NOMO-1 treated with DMSO at 0.1 percent for 48 hours (cell line): ENCODE results near the gene ZNF710.
A peak's percentile ranks its signal among the peaks of the same experiment; 100 is the strongest.
"Not testable (repeated sequence)": the region's sequence is repeated elsewhere in the genome, so short reads cannot be mapped to it uniquely, and the experiment has no call there.

Experiments
- DNase-seq: peaks from one replicate; lab custom pipeline; 2025; ENCODE audit not compliant: unreplicated experiment; lab: John Stamatoyannopoulos, UW

ZNF710 gene, protein sequence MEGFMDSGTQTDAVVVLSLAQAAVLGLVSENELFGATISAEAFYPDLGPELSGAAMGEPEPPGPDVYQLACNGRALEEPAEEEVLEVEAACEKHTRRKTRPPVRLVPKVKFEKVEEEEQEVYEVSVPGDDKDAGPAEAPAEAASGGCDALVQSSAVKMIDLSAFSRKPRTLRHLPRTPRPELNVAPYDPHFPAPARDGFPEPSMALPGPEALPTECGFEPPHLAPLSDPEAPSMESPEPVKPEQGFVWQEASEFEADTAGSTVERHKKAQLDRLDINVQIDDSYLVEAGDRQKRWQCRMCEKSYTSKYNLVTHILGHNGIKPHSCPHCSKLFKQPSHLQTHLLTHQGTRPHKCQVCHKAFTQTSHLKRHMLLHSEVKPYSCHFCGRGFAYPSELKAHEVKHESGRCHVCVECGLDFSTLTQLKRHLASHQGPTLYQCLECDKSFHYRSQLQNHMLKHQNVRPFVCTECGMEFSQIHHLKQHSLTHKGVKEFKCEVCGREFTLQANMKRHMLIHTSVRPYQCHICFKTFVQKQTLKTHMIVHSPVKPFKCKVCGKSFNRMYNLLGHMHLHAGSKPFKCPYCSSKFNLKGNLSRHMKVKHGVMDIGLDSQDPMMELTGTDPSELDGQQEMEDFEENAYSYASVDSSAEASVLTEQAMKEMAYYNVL

DNA sequence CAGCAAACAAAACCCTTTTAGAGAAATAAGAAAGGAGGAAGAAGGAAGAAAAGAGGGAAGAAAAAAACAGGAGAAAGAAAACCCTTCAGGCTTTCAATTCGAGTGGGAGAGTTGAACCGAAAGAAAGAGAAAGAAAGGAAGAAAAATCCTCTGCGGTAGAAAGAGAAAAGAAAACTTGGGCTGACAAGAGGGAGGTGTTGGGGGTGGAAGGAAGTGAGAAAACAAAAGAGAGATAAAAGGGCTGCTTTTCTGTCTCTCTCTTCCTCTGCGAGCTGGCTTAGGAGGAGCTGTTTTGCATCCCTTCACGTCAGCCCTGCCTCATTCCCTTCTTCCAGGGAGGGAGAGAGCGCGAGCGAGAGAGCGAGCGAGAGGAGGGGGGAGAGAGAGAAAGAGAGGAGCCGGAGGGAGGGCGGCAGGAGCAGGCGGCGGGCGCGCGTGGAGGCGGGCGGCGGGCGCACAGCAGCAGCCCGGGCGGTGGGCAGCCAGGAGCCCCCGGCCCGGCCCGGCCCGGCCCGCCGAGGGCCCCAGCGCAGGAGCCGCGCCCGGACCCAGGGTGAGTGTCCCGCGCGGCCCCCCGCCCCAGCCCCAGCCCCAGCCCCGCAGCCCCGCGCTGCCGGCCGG is at the start of gene ZNF710:
Gene ZNF710, plus strand, starts transcription at position 263 of the 621 bp plus-strand sequence. CDS start 65,814 bp downstream, outside the sequence.
- peak; percentile 46 for DNase-seq

DNA sequence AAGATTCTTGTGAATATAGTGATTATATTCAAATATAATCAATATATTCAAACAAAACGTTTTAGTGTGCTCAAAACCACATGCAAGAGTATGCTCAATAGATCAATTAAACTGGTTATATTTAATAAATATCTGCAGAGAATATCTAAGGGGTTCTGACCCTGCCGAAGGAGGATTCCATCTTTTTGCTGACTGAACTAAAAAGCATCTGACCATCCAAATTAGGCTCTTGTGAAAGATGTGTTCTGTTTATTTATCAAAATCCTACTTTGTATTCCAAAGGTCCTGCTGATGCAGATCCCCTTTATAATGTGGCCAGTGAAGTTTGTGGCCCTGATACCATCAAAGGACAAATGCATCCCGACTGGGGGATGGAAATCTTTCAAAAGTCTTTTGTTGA is 46.6 kb upstream of the ZNF710 start:
- no peak for DNase-seq

DNA sequence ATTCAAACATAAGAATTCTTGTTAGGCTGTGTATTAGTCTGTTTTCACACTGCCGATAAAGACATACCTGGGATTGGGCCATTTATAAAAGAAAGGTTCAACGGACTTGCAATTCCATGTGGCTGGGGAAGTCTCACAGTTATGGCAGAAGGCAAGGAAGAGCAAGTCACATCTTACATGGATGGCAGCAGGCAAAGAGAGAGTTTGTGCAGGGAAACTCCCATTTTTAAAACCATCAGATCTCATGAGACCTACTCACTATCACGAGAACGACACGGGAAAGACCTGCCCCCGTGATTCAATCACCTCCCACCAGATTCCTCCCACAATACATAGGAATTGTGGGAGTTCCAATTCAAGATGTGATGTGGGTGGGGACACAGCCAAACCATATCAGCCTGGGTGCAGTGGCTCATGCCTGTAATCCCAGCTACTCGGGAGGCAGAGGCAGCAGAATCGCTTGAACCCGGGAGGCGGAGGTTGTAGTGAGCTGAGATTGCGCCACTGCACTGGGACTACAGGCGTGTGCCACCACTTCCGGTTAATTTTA is 45.6 kb upstream of the ZNF710 start:
- not testable (repeated sequence) for DNase-seq

DNA sequence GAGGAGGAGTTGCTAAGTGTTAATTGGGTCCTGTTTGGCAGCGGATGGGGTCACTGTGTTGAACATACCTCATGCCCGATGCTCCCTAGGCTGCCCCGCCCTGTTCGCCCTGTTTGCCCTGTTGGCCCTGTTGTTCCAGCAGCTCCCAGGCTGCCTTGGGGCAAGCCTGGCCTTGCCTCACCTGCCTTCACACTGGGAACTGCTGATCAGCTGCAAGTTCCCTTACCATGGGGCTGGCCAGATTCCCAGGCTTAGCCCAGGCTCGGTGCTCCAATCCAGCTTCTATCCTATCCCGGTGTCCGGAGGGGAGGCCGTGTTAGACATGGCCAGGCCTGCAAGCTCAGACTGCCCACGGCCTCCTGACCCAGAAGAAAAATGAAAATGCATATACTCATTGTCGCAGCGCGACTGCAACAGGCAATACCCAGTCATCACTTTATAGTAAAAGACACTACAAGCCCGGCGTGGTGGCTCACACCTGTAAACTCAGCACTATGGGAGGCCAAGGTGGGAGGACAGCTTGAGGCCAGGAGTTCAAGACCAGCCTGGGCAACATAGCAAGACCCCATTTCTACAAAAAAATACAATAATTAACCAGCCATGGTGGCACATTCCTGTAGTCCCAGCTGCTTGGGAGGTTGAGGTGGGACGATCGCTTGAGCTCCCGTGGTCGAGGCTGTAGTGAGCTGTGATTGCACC is 42.9 kb upstream of the ZNF710 start:
- DNase-seq = no peak

DNA sequence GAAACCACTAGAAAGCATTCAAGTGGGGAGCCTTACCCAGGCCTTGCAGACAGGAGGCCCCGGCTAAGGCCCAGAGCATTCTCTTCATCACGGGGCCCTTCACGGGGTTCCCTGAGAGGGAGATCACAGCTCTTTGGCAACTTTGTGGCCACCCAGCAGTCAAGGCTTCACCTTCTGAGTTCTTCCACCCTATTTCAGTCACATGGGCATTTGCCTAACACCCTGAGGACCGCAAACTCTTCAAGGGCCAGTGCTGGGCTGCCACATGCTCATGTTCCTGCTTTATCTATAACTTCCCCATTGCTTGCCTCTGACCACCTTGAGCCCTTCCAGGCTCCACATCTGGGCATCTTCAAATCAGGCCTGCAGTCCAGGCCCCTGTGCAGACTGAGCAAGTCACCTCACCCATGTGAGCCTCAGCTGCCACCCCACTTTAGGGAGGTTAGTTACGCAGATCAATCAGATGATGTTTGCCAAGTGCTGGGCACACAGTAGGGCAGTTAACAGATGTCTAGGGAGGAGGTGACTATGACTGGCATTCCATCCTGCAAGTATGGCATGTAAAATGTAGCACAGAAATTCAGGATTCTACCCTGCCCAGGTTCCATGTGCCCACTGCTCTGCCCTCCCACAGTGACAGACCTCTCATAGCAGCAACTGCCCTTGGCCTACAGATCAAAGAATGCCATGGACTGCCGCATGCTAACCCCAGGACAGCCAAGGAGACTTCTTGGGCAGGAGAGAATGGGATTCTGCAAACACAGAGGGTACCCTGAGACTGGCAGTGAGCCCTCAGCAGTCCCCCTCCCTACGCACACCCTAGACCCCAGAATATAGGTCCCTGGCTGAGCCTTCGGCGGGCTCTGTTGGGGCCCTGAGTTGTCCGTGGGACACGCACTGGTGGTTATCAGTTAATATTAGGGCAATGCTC is 37.6 kb upstream of the ZNF710 start:
- peak; percentile 92 for DNase-seq

DNA sequence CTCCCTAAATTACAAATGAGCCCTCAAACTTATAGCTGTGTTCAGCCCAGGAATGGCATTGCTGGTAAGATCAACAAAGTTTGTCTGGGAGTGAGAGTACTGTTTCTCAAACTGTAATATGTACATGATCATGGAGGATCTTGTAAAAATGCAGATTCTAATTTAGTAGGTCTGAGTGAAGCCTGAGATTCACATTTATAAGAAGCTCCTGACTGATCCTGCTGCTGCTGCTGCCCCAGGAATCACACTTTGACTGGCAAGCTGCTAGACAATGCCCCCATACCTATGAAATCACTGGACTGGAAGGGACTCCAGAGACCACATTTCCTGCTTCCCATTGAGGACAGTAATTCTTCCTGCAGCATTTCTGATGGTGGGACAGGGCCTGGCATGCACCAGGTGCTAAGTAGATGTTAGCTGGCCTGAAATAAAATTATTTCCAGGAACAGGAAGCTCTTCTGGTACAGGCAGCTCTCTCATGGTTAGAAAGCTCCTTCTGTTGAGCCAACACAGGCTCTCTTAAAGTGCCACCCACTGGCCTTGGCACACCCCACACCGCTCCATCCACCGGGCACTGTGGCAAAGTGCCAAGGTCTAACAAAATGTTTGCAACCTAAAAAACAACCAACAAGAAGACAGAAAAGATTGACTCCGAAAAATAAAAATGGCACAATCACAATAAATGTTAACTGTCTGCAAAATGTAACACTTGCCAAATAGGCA is 36.7 kb upstream of the ZNF710 start:
- DNase-seq = no peak

DNA sequence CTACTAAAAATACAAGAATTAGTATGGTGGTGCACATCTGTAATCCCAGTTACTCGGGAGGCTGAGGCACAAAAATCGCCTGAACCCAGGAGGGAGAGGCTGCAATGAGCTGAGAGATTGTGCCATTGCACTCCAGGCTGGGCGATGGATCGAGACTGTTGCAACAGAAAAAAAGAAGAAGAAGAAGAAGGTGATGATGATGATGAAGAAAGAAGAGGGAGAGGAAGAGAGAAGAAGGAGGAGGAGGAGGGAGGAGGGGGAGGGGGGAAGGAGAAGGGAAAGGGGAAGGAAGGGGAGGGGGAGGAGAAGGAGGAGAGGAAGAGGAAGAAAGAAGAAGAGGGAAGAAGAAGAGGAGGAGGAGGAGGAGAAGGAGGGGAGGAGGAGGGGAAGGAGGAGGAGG is 33.2 kb upstream of the ZNF710 start:
- peak; percentile 32 for DNase-seq

DNA sequence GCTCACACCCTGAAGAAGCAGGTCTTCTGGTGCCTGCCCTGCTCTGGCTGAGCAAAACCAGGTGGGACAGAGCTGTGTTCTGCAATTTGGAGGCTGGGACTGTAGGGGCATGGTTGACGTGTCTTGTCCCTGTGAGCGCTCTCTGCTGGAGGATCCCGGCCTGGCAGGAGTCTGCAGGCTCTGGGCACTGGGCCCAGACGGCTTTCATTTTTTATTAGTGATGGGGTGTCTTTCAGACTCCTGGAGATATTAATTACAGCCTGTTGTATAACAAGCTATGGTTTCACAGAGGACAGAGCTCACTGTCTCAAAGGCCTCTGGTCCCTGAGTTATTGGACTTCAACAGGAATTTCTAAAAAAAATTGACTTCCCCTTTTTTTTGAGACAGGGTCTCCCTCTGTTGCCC is 29.5 kb upstream of the ZNF710 start:
- DNase-seq = no peak

DNA sequence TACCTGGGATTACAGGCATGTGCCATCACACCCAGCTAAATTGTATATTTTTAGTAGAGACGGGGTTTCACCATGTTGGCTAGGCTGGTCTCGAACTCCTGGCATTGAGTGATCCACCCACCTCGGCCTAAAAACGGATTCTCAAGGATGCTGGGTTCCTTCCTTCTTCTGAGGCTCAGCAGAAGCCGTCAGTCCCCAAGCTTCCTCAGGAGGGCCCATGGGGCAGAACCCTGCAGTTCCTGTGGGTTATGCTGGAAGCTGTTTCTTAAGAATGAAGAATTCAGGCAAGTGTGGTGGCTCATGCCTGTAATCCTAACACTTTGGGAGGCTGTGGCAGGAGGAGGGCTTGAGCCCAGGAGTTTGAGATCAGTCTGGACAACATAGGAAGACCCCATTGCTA is 29.0 kb upstream of the ZNF710 start:
- DNase-seq = peak; percentile 35

DNA sequence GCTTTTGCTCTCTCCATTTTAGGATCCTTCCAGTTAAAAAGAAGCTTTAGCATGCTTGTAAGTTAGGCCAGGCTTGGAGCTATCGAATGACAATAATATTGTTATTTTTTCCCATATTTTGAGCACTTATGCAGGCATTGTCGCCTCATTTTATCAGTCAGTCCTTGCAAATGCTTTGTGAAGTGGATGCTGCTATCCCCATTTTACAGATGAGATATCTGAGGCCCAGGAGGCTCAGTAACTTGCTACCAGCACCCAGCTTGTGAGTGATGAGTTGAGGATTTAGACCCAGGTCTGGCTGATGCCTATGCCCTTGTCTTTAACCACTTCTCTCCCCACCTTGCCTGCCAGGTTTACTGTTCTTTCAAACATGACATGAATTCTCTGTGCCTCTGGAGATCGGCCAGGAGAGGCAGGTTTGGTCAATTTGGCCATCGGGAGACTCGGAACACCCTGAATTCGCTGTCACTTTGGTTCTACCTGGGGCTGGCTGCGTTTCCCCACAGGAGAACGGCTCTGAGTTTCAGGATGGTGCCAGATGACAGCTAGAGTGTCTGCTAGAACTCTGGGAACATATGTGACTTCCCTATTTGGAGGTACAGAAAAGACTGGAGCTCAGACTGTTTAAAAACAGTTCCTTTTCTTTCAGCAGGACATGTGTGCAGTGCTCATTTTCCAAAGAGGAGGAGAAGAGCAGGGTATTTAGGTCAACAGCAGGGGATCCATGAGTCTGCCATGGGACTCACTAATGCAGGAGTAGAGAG is 25.5 kb upstream of the ZNF710 start:
- peak; percentile 68 for DNase-seq

DNA sequence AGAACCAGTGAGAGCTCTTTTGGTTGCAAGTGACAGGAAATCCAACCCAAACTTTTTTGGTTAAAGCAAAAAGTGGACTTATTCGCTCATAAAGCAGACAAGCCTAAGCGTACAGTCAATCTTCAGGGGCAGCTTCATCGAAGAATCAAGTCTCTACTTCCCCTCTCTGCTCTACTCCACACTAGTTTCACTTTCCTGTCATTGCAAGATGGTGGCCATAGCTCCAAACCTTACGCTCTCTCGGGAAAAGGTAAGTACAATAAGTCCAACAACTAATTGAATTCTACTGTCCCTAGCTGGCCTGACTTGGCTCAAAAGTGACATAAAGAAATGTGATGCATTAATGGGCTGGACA is 24.9 kb upstream of the ZNF710 start:
- DNase-seq = peak; percentile 72

DNA sequence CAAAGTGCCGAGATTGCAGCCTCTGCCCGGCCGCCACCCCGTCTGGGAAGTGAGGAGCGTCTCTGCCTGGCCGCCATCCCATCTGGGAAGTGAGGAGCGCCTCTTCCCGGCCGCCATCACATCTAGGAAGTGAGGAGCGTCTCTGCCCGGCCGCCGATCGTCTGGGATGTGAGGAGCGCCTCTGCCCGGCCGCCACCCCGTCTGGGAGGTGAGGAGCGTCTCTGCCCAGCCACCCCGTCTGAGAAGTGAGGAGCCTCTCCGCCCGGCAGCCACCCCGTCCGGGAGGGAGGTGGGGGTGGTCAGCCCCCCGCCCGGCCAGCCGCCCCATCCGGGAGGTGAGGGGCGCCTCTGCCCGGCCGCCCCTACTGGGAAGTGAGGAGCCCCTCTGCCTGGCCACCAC is 23.3 kb upstream of the ZNF710 start:
- not testable (repeated sequence) for DNase-seq

DNA sequence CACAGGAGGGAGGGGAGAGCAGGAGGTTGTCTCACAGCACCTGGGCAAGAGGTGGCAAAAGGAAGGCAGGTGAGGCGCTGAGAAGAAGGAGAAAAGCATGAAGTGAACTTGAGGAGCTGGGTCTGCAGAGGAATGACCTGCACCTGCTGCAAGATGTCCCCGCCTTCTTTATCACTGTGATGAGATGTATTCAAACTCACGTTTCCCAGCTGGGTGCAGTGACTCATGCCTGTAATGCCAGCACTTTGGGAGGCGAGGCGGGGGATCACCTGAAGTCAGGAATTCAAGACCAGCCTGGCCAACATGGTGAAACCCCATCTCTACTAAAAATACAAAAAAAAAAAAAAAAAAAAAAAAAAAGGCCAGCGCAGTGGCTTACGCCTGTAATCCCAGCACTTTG is 22.2 kb upstream of the ZNF710 start:
- no peak for DNase-seq

DNA sequence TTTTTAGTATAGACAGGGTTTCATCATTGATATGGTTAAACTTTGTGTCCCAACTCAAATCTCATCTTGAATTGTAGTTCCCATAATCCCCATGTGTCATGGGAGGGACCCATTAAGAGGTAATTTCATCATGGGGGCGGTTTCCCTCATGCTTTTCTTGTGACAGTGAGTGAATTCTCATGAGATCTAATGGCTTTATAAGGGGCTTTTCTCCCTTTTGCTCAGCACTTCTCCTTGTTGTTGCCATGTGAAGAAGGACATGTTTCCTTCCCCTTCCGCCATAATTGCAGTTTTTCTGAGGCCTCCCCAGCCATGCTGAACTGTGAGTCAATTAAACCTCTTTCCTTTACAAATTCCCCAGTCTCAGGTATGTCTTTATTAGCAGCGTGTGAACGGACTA is 20.2 kb upstream of the ZNF710 start:
- no peak for DNase-seq

DNA sequence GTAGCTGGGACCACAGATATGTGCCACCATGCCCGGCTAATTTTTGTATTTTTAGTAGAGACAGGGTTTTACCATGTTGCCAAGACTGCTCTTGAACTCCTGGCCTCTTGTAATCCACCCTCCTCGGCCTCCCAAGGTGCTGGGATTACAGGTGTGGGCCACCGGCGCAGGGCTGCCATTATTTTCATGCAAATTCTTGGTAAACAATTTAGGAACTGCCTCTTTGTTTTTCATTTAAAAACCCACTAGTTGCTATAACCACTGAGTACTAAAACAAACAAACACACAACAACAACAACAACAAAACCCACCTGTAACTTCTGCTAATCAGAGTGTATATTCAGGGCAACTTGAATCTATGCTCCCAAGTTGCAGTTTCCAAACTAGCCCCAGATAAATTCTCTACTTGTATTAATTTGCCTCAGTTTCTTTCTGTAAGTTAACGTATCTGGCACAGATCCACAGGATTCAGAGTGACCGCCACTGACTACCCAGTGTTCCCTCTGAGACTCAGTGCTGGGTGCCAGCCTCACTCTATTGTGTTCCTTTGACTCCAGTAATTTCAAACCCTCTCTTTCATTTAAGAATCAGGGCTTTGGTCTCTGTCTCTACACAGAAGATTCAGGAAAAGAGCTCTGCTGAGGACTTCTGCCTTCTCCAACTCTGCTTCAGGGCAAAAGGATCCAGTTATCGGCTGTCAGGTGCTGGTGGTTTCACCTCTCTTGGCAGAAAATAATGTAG is 18.6 kb upstream of the ZNF710 start:
- no peak for DNase-seq

DNA sequence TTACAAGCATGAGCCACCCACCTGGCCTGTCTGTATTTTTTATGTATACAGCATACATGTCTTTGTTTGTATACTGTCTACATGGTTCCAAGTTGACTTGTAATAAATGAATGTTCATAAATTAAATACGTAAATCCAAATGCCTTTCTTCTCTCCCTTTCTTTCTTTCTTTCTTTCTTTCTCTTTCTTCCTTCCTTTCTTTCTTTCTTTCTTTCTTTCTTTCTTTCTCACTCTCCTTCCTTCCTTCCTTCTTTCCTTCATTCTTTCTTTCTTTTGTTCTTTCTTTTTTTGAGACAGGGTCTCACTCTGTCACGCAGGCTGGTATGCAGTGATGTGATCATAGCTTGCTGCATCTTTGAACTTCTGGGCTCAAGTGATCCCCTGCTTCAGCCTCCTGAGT is 17.1 kb upstream of the ZNF710 start:
- no peak for DNase-seq

DNA sequence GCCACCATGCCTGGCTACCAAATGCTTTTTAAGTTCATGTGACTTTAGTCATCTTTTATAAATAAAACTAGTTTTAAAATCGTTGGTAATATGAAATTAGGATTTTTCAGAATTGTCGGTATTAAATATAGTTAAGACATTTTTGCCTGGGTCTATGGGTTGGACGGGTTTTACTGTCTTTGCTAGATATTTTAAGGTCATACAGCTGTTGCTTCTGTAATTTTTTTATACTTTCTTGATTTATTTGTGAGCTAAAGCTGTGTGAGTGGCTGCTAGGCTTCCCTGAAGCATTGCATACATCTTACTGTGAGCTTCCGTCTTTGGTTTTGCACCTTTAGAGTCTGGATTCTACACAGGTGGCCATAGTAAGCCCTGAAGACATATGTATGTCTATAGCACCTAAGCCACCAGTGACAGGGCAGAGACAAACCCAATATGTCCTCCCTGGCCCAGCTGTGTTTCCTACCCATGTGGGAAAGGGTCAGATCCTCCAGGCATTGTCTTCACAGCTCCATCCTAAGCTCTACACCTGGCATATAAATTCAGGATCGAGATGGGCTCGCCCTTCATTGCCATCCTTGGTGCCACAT is 16.6 kb upstream of the ZNF710 start:
- DNase-seq = no peak

DNA sequence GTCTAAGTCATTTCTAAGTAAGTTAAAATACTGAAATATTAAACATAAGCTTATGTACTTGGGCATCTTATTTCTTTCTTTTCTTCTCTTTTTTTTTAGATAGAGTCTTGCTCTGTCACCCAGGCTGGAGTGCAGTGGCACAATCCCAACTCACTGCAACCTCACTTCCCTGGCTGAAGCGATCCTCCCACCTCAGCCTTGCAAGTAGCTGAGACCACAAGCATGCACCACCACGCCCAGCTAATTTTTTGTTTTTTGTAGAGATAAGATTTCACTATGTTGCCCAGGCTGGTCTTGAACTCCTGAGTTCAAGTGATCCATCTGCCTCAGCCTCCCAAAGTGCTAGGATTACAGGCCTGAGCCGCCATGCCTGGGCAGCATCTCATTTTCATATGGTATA is 16.0 kb upstream of the ZNF710 start:
- DNase-seq = no peak
